HCT116 (cell line): Measurements from ENCODE around the gene FLOT1. TPM values are rescaled to one million over a fixed set of nuclear protein-coding genes. Genes with fewer than 3 reads are reported as not detected.

Experiments used
- ATAC-seq: fragments of 200-7000 bp; cut with Tn5 transposase; 2 replicates; pipeline ENCODE4 v1.9.1; 2020; ENCODE audit warnings: mild to moderate bottlenecking, moderate library complexity
- BruUV-seq: library from RNA; stranded (reverse); fragments of 400-500 nt; replicated peaks from 2 replicates; lab custom pipeline; 2021; lab: Mats Ljungman, UMichigan
- CTCF ChIA-PET: fragments of 300-600 bp; sonication (Branson Sonifier 250); formaldehyde crosslinking; loops from one replicate; lab custom pipeline; 2021; ENCODE audit warnings: antibody characterized with exemption; lab: Charles Lee
- POLR2A ChIA-PET: fragments of 300-600, 350-600 bp; sonication (Branson Sonifier 250); formaldehyde crosslinking; loops from one replicate; lab custom pipeline; 2021; ENCODE audit warnings: antibody characterized with exemption; lab: Charles Lee
- RAD21 ChIA-PET, 2 experiments: fragments of 300-600 bp; sonication (Branson Sonifier 250); formaldehyde crosslinking; loops; one replicate each; lab custom pipeline; 2023; ENCODE audit warnings: low total read pairs in 2 of 2; ENCODE audit not compliant: uncharacterized antibody in 2 of 2, unreplicated experiment in 2 of 2, low non-redundant PET in 1 of 2; lab: Charles Lee
- DNase-seq: peaks from one replicate; pipeline ENCODE4 v3.0.0-alpha.2; 2010; ENCODE audit warnings: low read depth, low spot score
- H2AFZ ChIP-seq: fragments of 200-600 bp; shearing (Covaris generic), sonication (generic); 2 replicates; pipeline ENCODE4 v1.6.1; 2017; ENCODE audit warnings: low read depth, mixed run types, mixed read lengths, antibody characterized with exemption, low read length; ENCODE audit not compliant: poor library complexity, severe bottlenecking
- H3K27ac ChIP-seq: 2 replicates; pipeline ENCODE4 v1.5.1; 2012; ENCODE audit warnings: low read depth, low read length
- H3K27me3 ChIP-seq: fragments of 200-600 bp; sonication (generic); 2 replicates; pipeline ENCODE4 v1.6.1; 2016; ENCODE audit warnings: mixed run types, low read length, mixed read lengths; ENCODE audit not compliant: insufficient read depth
- H3K36me3 ChIP-seq, 2 experiments: fragments of 200-500 bp in 1 of 2; fragments of 200-600 bp in 1 of 2; sonication (Bioruptor generic) in 1 of 2; sonication (generic) in 1 of 2; 2 replicates each; pipeline versions ENCODE4 v1.5.1 to v1.6.1; 2014 to 2016; ENCODE audit warnings: low read length in 2 of 2, inconsistent platforms in 1 of 2, mixed read lengths in 1 of 2, mixed run types in 1 of 2; ENCODE audit not compliant: insufficient read depth in 2 of 2, control insufficient read depth in 1 of 2
- H3K4me1 ChIP-seq, 2 experiments: fragments of 200-600 bp in 1 of 2; sonication (generic) in 1 of 2; 2 replicates each; pipeline versions ENCODE4 v1.5.1 to v1.6.1; 2012 to 2017; ENCODE audit warnings: low read length in 2 of 2, inconsistent platforms in 1 of 2, mild to moderate bottlenecking in 1 of 2, mixed read lengths in 1 of 2, mixed run types in 1 of 2, moderate library complexity in 1 of 2; ENCODE audit not compliant: insufficient read depth in 2 of 2, control insufficient read depth in 1 of 2
- H3K4me2 ChIP-seq: fragments of 200-600 bp; sonication (generic); 2 replicates; pipeline ENCODE4 v1.6.1; 2017; ENCODE audit warnings: mixed run types, low read length, mixed read lengths
- H3K4me3 ChIP-seq, 2 experiments: fragments of 200-600 bp in 1 of 2; sonication (generic) in 1 of 2; replicated peaks in 1 of 2; 2 replicates each; pipeline ENCODE4 v1.5.1; 2011 to 2016; ENCODE audit warnings: low read length in 2 of 2, control low read depth in 1 of 2, low read depth in 1 of 2, mild to moderate bottlenecking in 1 of 2, mixed read lengths in 1 of 2, mixed run types in 1 of 2
- H3K79me2 ChIP-seq: fragments of 200-600 bp; sonication (generic); 2 replicates; pipeline ENCODE4 v1.6.1; 2017; ENCODE audit warnings: mild to moderate bottlenecking, mixed run types, low read length, moderate library complexity, mixed read lengths; ENCODE audit not compliant: insufficient read depth
- H3K9ac ChIP-seq: fragments of 200-600 bp; sonication (generic); 2 replicates; pipeline ENCODE4 v1.6.1; 2016; ENCODE audit warnings: low read length, mixed read lengths
- H3K9me2 ChIP-seq: fragments of 200-600 bp; sonication (generic), shearing (Covaris generic); 2 replicates; pipeline ENCODE4 v1.6.1; 2017; ENCODE audit warnings: mixed run types, mild to moderate bottlenecking, moderate library complexity; ENCODE audit not compliant: insufficient read depth
- H3K9me3 ChIP-seq, 2 experiments: fragments of 200-500 bp in 1 of 2; fragments of 200-600 bp in 1 of 2; sonication (Bioruptor generic) in 1 of 2; sonication (generic) in 1 of 2; 2 replicates each; pipeline ENCODE4 v1.6.1; 2014 to 2017; ENCODE audit warnings: low read length in 2 of 2, mixed read lengths in 2 of 2, inconsistent platforms in 1 of 2, low read depth in 1 of 2, mild to moderate bottlenecking in 1 of 2, mixed run types in 1 of 2, moderate library complexity in 1 of 2; ENCODE audit not compliant: control insufficient read depth in 1 of 2, insufficient read depth in 1 of 2
- H4K20me1 ChIP-seq: fragments of 200-600 bp; sonication (generic), shearing (Covaris generic); 2 replicates; pipeline ENCODE4 v1.6.1; 2017; ENCODE audit warnings: mixed run types, mild to moderate bottlenecking, moderate library complexity; ENCODE audit not compliant: insufficient read depth
- CTCF ChIP-seq, 3 experiments: fragments of 200-600 bp in 1 of 3; sonication (generic) in 1 of 3; IDR thresholded peaks in 2 of 3; conservative IDR thresholded peaks in 1 of 3; 2 replicates each; pipeline ENCODE4 v1.5.1; 2012 to 2017; ENCODE audit warnings: low read depth in 2 of 3, low read length in 2 of 3, antibody characterized with exemption in 1 of 3, borderline replicate concordance in 1 of 3, control low read depth in 1 of 3, mild to moderate bottlenecking in 1 of 3, mixed read lengths in 1 of 3, mixed run types in 1 of 3, moderate library complexity in 1 of 3; ENCODE audit not compliant: insufficient read depth in 1 of 3
- POLR2AphosphoS5 ChIP-seq: IDR thresholded peaks from 2 replicates; pipeline ENCODE4 v1.6.1; 2011; ENCODE audit warnings: mild to moderate bottlenecking, low read depth, low read length, moderate library complexity
- RAD21 ChIP-seq: IDR thresholded peaks from 2 replicates; pipeline ENCODE4 v1.6.1; 2012; ENCODE audit warnings: low read depth, mild to moderate bottlenecking
- SP1 ChIP-seq: IDR thresholded peaks from 2 replicates; pipeline ENCODE4 v1.6.1; 2012; ENCODE audit warnings: low read depth
- ZNF274 ChIP-seq: fragments of 200-500 bp; sonication (Bioruptor generic); IDR thresholded peaks from 2 replicates; pipeline ENCODE4 v1.6.1; 2014; ENCODE audit warnings: mild to moderate bottlenecking, low read depth, low read length, inconsistent platforms
- intact Hi-C: fragments of 100-400 bp; cut with micrococcal nuclease; formaldehyde crosslinking; loops from 2 replicates; pipeline ENCODE4 v1.10.0; 2022
- total RNA-seq: library from RNA; stranded (reverse); gene quantifications from one replicate; pipeline ENCODE4 v1.2.1, GENCODE V29; 2021; ENCODE audit not compliant: unreplicated experiment

The FLOT1 gene
- total RNA-seq, 1 experiment from 2014 or later, result 117 TPM

DNA sequence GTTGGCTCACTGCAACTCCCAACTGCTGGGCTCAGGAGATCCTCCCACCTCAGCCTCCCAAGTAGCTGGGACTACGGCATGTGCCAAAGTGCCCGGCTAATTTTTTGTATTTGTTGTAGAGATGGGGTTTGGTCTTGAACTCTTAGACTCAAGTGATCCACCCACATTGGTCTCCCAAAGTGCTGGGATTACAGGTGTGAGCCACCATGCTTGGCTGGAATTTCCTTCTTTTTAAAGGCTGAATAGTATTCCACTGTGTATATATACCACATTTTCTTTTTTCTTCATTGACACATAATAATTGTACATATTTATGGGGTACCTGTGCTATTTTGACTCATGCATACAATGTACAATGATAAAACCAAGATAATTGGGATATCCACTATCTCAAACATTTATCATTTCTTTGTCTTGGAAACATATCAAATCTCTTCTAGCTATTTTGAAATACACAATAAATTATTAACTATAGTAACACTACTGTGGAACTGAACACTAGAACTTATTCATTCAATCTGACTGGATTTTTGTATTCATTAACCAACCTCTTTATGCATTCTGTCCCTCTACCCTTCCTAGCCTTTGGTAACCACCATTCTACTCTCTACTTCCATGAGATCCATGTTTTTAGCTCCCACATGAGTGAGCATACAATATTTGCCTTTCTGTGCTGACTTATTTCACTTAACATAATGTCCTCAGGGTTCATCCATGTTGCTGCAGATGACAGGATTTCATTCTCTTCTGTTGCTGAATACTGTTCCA is 33.2 kb downstream of the FLOT1 start (continued):
- TF ChIP-seq SP1, result no peak
- TF ChIP-seq RAD21, result no peak
- TF ChIP-seq POLR2AphosphoS5, result no peak

- RAD21 ChIA-PET, result no interaction called here
- Histone ChIP-seq H3K36me3 (peaks cover 10 to 12% of the 10 kb centered on the region in 2 experiments), H3K9me2 (no peaks in the 10 kb centered on the region), H3K79me2 (no peaks in the 10 kb centered on the region), H3K4me3 (no peak overlapping the region), H3K27me3 (no peaks in the 10 kb centered on the region), H3K4me2 (no peak overlapping the region), H3K9ac (no peak overlapping the region), H2AFZ (no peak overlapping the region), H3K27ac (no peak overlapping the region), H3K9me3 (no peaks in the 10 kb centered on the region), H3K4me1 (peaks cover 4 to 10% of the 10 kb centered on the region in 2 experiments; a peak in 3 of 4 replicates), H4K20me1 (no peaks in the 10 kb centered on the region)
- peak; percentile 25; the same call in 1 of the 2 replicates for ATAC-seq
- no peak for TF ChIP-seq ZNF274
- TF ChIP-seq CTCF (IDR thresholded peaks at IDR 0.05 in 2 of 3, conservative IDR thresholded peaks at IDR 0.05 in 1 of 3; ENCODE audit: borderline replicate concordance in 1 of 3, insufficient read depth in 1 of 3, low read depth in 2 of 3, low read length in 2 of 3), result no peak
- BruUV-seq, result no TSS peak
- intact Hi-C loops, result no loop called here
- POLR2A ChIA-PET, result interaction anchor here (1.6 kb wide), 1 partner anchor 10 kb away, joined by 7 read pairs; the partner anchor contains the start of gene MDC1
- no peak for DNase-seq
- CTCF ChIA-PET, result no interaction called here
Measured at GRCh38 chr6:30707281-30707850, 35.1 kb downstream of the FLOT1 start.
